Heart right ventricle (tissue), 16 donors: ENCODE results near the gene PEX14. TPM values are rescaled to one million over a fixed set of nuclear protein-coding genes. Genes with fewer than 3 reads are reported as not detected.

Source experiments
- ATAC-seq, 8 donors: fragments of 200-7000 bp; cut with Tn5 transposase; one replicate each; pipeline ENCODE4 v1.9.1; 2020; ENCODE audit warnings: mild to moderate bottlenecking in 8 of 8, moderate library complexity in 8 of 8, moderate number of reproducible peaks in 1 of 8
- DNase-seq, 2 donors: peaks; one replicate each; pipeline ENCODE4 v3.0.0-alpha.2; 2020
- H3K27ac ChIP-seq, 10 donors: fragments of 200-600 bp; sonication (generic) in 2 of 10; one replicate each; pipeline versions ENCODE4 v1.5.0 to v1.8.0; 2020 to 2022; ENCODE audit warnings: mild to moderate bottlenecking in 3 of 10
- H3K27me3 ChIP-seq, 7 donors: fragments of 200-600 bp; one replicate each; pipeline ENCODE4 v1.8.0; 2021 to 2022; ENCODE audit warnings: mild to moderate bottlenecking in 2 of 7
- H3K36me3 ChIP-seq, 9 donors: fragments of 200-600 bp; sonication (generic) in 1 of 9; one replicate each; pipeline versions ENCODE4 v1.5.0 to v1.8.0; 2020 to 2022; ENCODE audit warnings: mild to moderate bottlenecking in 2 of 9
- H3K4me1 ChIP-seq, 9 donors: fragments of 200-600 bp; sonication (generic) in 1 of 9; one replicate each; pipeline versions ENCODE4 v1.5.0 to v1.8.0; 2020 to 2022; ENCODE audit warnings: mild to moderate bottlenecking in 4 of 9
- H3K4me3 ChIP-seq, 10 donors: fragments of 200-600 bp; sonication (generic) in 2 of 10; one replicate each; pipeline versions ENCODE4 v1.5.0 to v1.8.0; 2020 to 2022; ENCODE audit warnings: mild to moderate bottlenecking in 7 of 10, moderate library complexity in 2 of 10
- H3K9me3 ChIP-seq, 11 donors: fragments of 200-600 bp in 10 of 11; sonication (generic) in 2 of 11; one replicate each; pipeline versions ENCODE4 v1.5.0 to v1.8.0; 2013 to 2022; ENCODE audit warnings: mild to moderate bottlenecking in 2 of 11, control low read depth in 1 of 11, moderate library complexity in 1 of 11
- CTCF ChIP-seq, 9 donors: fragments of 200-600 bp; sonication (generic) in 2 of 9; IDR thresholded peaks; one replicate each; pipeline versions ENCODE4 v1.5.0 to v1.8.0; 2021 to 2022; ENCODE audit warnings: antibody characterized with exemption in 9 of 9, mild to moderate bottlenecking in 5 of 9, moderate library complexity in 1 of 9
- WGBS, 2 donors: extraction: QIAGEN DNeasy Blood & Tissue Kit; methylation state at CpG; one replicate each; pipeline ENCODE4 v1.1.7; 2013; ENCODE audit warnings: inconsistent platforms in 1 of 2; 5-methylcytosine and 5-hydroxymethylcytosine counted together
- intact Hi-C, 10 donors: fragments of 100-400 bp; cut with DNase I; formaldehyde crosslinking; loops; one replicate each; pipeline versions ENCODE4 v1.11.1 to v1.14.2; 2022
- polyA plus RNA-seq, 2 donors: library from polyadenylated mRNA; stranded (reverse); fragments of 200-250 nt; gene quantifications; one replicate each; pipeline ENCODE4 v1.2.3, GENCODE V29; 2013
- total RNA-seq, 10 donors: library from RNA; stranded (reverse); fragmentation: NEBNext Ultra II Directional in 3 of 10; extraction: Animal tissue kit (Norgen Biotek cat#: 25700) in 3 of 10; gene quantifications; one replicate each; pipeline versions ENCODE4 v1.2.1 to v1.2.4, GENCODE V29; 2021 to 2023
- donor health status: Arrhythmogenic right ventricular cardiomyopathy.
- donor health status: ischemic (EF 13 %, LVEDD 7.1; RV severe dilation, severe dysfunction).
- donor health status: healthy with polysubstance abuse.
- donor health status: DM: no; HTN: yes; CAD: no.
- donor health status: DM: no; HTN: no; CAD: no.
- donor health status: ischemic (EF 25% LVEDD 6.9; RV normal size, moderate dysfunction).
- donor health status: ischemic (EF 25% LVEDD 5.7; RV mildly dilated, moderate dysfunction).
- donor health status: healthy.
- donor health status: DM: yes; HTN: yes; CAD: no.
- donor health status: Ischemic cardiomyopathy.
- donor health status: ischemic (EF 35%, LVEDD 5.7; RV mildly dilated, moderate dysfunction).
- donor health status: nonischemic (EF 11% LVEDD 7.7; RV severe dilation, severe dysfunction).
- donor health status: DM: yes; HTN: yes; CAD: no.
- donor health status: PGD.
- donor health status: ischemic (EF 29% LVEDD 5.4; RV normal size, mild dysfunction).
- donor health status: nonischemic (EF 23%, LVEDD 6.1; RV moderate dilation, normal function).

Gene PEX14
- total and polyA plus RNA-seq, 12 donors = 17.1 to 31.9 (median 21.1) TPM

GRCh38 chr1:10657088-10657847, 182.5 kb downstream of the PEX14 start:
- Histone ChIP-seq H3K4me3 (no peak overlapping the region), H3K4me1 (peaks cover 0 to 12% (median 0%) of the 10 kb centered on the region in 9 donors), H3K9me3 (no peaks in the 10 kb centered on the region), H3K36me3 (peaks cover 0 to 76% (median 16%) of the 10 kb centered on the region in 9 donors), H3K27me3 (no peaks in the 10 kb centered on the region), H3K27ac (peak overlapping the region in 1 of 10 donors; percentile 13)
- no peak for ATAC-seq
- DNase-seq = no peak
- WGBS, 2 donors = 58 to 61% methylated on average over 29 of the region's 29 CpGs
- no peak for TF ChIP-seq CTCF (IDR thresholded peaks at IDR 0.05)
- intact Hi-C loops = loop anchor here in 1 of 10 donors (10.0 kb wide), 1 partner anchor 208 kb away; no protein-coding TSS in a partner anchor

GRCh38 chr1:10658396-10659066, 183.8 kb downstream of the PEX14 start:
- 72 to 74% methylated on average over 19 of the region's 19 CpGs for whole genome bisulfite sequencing, 2 donors
- Histone ChIP-seq H3K4me1 (peaks cover 4 to 25% (median 10%) of the 10 kb centered on the region in 9 donors), H3K27me3 (no peaks in the 10 kb centered on the region), H3K9me3 (no peaks in the 10 kb centered on the region), H3K4me3 (no peak overlapping the region), H3K36me3 (peaks cover 0 to 63% (median 16%) of the 10 kb centered on the region in 9 donors), H3K27ac (no peak overlapping the region)
- ATAC-seq = no peak
- intact Hi-C loops = loop anchor here in 1 of 10 donors (10.0 kb wide), 1 partner anchor 206 kb away; no protein-coding TSS in a partner anchor
- no peak for TF ChIP-seq CTCF (IDR thresholded peaks at IDR 0.05)
- DNase-seq = no peak

GRCh38 chr1:10659218-10659617, 184.5 kb downstream of the PEX14 start:
- 93 to 95% methylated on average over 18 of the region's 18 CpGs for WGBS, 2 donors
- ATAC-seq (no peak), DNase-seq (no peak)
- H3K27me3 ChIP-seq = no peaks in the 10 kb centered on the region
- peaks cover 11 to 32% (median 16%) of the 10 kb centered on the region in 9 donors for H3K4me1 ChIP-seq
- no peak overlapping the region for H3K27ac ChIP-seq
- no peak overlapping the region for H3K4me3 ChIP-seq
- peaks cover 0 to 63% (median 16%) of the 10 kb centered on the region in 9 donors for H3K36me3 ChIP-seq
- H3K9me3 ChIP-seq = no peaks in the 10 kb centered on the region
- intact Hi-C loops = loop anchor here in 1 of 10 donors (10.0 kb wide), 1 partner anchor 206 kb away; no protein-coding TSS in a partner anchor
- no peak for TF ChIP-seq CTCF (IDR thresholded peaks at IDR 0.05)
